HG03442 (cell line): ENCODE results near the gene FAM216B.
"Not testable (repeated sequence)": the region's sequence is repeated elsewhere in the genome, so short reads cannot be mapped to it uniquely, and the experiment has no call there.

ENCODE experiments used
- ATAC-seq: cut with Tn5 transposase; IDR thresholded peaks from one replicate; pipeline ENCODE4 v1.9.1; 2021; ENCODE audit warnings: mild to moderate bottlenecking, moderate library complexity; ENCODE audit not compliant: unreplicated experiment

FAM216B gene

DNA sequence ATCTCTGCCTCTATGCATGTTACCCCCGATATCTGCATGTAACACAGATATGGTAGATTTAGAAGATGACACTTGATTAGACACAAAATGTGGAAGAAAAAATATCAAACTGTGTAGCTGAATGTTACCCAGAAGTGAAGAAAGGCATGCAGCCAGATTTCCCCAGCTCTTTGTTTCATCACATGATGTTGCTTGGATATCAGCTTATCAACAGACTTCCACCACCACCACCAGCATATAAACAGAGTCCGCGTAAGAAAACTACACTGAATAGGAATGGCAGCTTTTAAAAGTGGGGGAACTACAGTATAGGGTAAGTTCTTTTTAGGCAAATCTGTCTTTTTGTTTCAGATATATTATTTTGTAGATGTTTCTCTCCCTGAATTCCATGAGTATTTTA, at the start of gene FAM216B:
Gene FAM216B, plus strand, starts transcription at position 233 of the 400 bp plus-strand sequence. CDS start 2,484 bp downstream, outside the sequence.
- ATAC-seq = no peak

DNA sequence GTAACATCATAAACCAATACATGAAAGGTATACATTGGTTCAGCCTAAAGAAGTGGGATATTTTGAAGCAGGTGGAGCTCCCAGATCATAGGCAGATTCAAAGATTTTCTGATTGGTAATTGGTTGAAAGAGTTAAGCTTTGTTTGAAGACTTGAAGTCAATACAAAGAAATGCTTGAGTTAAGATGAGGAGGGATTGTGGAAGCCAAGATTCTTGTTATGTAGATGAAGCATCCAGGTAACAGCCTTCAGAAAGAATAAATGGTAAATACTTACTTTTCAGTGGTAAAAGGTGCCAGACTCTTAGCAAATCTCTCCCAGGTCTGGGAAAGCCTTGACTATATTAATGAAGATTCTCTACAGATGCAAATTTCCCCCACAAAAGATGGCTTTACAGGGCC, 49.3 kb upstream of the FAM216B start:
- ATAC-seq = no peak

DNA sequence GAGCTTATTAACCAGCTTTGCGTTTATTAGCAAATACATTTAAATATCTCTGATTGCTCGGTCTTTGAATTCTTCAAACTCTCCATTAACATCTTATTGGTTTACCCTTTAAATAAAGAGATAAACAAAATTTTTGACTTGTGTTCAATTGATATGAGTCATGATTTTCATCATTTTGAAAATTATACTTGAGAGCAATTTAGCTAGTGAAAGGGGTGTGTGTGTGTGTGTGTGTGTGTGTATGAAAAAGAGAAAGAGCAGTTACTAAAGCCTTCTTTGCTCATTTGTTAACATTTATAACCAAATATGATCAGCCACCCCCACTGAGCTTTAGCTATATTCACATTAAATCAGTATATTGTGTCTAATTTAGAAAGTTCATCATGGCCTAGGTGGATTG, 48.3 kb upstream of the FAM216B start:
- no peak for ATAC-seq

DNA sequence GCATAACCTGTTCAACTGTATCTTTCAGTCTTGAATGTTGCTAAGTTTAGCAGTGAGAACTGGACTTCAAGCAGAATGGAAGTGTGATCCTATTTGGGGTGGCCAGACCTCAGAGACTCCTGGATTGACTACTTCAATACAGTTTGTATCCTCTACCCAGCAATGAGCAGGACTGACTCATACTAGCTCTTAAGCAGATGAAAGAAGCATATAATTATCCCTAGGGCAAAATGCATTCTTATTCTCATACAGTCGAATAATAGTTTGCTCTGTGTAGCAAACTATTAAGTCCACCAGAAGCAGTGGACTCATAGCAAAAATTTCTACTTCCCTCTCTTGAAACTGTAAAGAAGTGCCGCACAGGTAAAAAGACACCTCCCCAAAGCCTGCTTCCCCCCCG, 46.4 kb upstream of the FAM216B start:
- ATAC-seq = no peak

DNA sequence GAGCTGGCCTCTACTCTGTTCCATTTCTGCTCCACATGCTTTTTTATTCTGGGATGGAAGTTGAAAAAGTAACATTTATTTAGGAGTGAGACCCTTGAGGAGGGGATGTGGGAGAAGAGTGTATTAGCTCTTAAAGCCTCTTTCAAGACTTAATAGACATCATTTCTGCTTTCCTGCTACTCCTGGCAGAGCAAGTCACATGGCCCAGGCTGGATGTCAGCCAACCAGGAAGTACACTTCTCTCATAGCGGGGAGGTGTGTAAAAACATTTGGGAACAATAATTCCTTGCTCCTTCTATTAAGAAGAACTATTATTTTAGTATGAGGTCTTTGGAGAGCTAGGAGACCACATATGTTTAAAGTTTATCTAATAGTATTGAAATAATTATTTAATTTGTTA, 40.6 kb upstream of the FAM216B start:
- no peak for ATAC-seq

DNA sequence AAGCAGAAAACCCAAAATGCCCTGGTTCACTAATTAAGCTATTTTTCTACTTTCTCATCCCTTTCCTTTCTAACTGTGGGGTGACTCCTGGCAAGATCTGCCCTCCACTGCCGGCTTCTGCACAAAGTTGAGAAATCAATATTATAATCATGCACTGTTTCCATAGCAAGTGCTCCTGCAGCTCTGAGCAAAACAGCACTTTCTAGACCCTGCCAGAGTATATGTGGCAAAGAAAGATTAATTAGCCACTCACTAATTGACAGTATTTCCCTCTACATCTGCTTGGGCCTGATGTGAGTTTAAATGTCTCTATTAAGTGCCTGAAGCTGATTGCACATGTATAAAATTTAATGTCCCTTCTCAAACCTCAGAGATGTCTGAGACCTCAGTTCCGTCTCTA, 39.5 kb upstream of the FAM216B start:
- no peak for ATAC-seq

DNA sequence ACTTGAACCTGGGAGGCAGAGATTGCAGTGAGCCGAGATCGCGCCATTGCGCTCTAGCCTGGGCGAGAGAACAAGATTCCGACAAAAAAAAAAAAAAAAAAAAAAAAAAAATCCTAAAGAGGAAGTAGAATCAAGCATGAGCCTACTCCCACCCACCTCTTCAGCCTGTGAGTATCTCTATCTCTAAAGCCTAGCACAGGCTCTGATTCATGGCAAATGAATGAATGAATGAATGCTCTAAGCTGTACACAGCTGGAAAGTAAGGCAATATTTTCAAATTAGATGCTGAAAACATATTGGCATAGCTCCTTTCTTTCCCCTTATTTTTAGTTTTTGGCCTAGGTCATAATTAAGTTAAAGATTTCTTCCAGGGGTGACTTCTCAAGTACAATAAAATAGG, 35.7 kb upstream of the FAM216B start:
- ATAC-seq = no peak

DNA sequence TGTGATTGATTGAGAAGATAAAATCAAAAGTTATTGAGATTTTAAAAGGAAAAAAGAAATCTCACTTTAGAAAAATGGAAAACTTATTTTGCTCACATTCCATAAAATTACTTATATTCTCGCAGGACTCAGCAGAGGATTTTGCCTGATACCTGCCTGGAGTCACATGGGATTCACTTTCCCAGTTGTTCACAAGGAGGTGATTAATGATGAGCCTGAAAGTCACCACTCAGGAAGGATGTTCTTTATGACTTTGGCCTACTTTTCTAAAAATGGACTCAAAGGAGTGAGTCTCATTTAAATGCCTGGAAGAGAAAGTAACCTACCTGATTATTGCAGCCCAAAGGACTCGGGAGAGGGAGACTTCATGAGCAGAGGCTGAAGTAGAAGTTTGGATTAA, 34.5 kb upstream of the FAM216B start:
- ATAC-seq = no peak

DNA sequence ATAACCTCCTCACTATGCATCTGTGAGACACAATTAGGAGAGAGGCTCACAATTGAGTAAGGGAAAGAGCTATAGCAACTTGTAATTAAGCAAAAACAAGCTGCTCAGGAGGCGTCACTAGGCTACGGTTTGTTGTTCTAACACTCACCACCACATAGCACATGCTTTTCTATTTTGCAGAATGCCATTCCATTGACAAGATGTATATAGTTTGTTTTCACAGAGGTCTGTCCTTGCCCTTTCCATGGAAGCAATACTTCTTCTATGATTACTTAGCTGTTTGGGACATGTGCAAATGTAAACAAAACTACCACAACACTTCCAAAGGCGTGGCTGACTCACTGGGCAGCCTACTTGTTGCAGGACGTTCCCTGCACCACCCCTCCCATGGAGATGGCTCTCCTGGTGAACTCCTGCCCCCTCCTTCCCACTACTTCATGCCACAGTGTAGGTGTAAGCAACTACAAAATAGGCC, 33.9 kb upstream of the FAM216B start:
- ATAC-seq = no peak

DNA sequence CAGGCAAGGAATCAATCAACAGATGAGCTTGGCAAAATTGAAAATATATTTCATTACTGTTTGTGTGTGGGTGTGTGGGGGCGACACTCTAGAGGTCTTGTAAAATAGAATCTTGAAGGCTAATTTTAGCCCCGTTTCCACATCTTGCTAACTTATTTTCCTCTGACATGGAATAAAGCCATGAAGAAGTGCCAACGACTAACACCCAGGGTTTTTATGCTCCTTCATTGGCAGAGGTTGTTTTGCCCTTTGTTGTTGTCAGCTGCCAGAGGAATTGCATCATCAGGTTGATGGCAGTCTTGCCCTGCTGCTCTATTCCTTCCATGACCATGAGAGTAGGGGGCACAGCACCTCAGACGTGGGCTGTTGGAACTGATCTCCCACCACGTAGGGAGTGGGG, 30.6 kb upstream of the FAM216B start:
- no peak for ATAC-seq

DNA sequence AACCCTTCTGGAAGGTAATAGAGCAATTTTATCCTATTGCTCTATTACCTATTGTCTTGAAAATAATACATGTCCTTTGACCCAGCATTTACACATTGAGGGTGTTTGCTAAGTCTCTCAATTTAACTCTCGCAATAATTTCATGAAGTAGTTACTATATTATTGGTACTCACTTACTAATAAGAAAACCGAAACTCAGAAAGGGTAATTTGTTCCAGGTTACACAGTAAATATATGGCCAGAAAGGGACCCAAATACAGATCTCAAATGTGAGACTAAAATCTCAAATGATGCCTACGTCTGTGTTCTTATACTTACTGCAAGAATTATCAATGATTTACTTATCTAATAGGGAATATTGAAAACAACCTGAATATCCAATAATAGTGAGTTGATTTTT, 29.7 kb upstream of the FAM216B start:
- ATAC-seq = no peak

DNA sequence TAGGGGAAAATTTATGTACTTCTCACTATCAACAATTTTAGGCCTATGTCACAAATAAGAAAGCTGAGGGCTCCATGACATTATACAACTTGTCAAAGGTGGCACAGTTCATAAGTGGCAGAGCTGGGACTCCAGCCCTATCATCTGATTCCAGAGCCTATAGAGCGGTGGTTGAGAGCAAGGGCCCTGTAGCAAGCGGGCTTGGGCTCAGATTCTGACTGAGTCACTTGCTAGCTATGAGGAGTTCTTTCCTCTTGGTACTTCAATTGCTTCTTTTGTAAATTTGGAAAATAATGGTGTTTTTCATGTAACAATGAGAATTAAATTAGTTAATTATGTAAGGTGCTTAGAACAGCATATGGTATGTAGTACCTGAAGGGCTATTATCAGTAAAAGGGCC, 28.7 kb upstream of the FAM216B start:
- ATAC-seq = no peak

DNA sequence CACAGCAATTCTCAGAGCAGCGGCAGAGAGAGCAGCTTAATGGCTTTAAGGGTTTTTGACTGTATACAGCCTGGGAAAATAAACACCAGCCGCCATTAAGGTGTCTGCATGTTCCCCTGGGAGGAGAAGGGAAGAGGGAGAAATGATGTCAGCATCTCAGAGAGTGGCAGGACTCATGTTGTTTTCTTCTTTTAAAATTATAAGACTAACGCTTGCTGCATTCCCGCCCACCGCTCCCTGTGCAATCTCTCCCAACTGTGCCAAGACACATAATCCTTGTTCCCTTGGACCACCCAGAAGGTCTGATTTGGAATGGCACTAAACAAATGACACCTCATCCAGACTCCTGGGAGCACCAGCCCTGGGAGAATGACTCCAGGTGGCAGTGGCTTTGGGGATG, 27.7 kb upstream of the FAM216B start:
- ATAC-seq = no peak

DNA sequence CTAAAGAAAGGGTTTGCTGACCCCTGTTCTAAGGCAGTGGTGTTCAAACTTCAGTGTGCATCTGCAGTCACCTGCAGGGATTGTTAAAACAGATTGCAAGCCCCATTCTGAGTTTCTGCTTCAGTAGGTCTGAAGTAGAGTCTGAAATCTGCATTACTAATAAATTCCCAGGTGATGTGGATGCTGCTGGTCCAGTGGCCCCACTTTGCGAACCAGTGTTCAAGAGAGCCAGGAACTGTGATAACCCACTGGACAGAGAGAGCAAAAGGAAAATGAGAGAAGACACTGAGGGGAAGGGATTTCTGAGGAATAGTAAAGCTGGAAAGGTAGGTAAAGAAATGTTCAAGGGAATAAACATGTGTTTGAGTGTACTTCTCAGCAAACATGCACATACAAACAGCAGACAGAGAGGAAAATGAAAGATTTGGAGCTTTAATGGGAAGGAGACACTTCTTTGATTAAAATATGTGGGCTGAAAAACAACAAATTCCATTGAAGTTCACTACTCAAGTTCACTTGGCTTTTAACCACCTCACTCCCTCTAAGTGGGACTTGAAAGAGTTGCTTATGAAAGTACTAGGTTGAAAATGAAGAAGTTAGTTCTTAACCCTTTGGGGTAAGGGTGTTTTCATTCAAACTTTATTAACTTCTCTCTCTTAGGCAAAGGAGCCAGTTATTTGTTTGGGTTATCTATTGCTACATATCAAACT, 26.4 kb upstream of the FAM216B start:
- ATAC-seq = no peak

DNA sequence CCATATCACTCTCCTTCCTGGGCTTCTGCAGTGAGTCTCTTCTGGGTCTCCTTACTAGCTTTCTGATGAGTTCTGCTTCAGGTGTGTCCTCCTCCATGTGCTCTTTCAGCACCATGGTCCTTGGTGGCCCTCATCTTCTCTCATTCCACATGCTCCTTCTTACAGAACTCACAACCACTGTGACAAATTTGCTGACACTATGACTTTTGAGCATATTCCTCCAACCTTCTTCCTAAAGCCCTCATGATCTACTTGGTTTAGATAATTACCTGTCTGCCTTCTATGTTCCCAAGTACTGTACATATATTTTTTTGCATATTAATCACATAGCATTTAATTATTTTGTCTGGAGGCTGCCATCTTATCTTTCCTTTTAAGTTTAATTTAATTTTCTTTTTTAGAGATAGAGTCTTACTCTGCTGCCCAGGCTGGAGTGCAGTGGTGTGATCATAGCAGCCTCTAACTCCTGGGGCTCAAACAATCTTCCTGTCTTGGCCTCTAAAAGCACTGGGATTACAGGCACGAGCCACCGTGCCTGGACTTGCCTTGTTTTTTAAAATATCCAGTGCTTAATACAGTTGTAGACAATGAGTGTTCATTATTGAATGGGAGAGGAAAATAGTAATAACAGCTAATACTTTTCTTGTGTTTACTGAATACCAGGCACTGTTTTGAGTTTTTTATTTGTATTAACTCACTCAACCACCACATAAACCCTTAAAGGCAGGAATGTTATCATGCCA, 23.5 kb upstream of the FAM216B start:
- ATAC-seq = no peak

DNA sequence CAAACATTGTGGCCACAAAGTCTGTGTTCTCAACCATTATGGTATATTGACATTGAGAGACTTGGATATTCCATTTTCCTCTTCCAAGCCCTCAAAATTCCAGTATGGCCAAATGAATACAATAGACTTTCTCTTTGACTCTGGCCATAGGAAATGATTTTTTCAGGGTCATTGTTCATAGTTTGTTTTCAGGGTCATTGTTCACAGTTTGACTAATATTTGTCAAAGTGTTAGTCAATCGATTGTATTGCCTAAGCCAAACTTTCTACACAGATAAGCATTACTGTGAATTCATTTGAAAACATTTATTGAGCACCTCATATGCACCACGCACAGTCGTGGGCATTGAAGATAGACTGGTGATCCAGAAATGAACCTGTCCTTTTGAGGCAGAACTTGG, 22.9 kb upstream of the FAM216B start:
- no peak for ATAC-seq

DNA sequence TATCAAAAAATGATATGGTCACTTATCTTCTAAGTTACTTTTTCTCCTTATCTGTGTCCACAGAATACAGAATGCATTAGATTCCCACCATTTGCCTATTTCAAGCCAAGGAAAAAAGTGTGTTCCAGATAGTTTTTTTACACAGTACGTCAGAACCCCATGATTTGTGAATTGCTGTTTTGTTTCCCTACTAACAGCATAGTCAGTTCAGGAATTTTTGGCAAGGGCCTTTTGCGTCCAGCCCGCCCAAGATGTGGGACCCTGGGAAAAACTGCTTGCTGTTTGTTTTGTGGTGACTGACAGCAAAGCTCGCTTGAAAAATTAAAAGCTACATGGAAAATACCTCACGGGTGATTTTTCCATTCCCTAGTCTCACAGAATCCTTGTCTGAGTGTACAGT, 20.4 kb upstream of the FAM216B start:
- ATAC-seq = no peak

DNA sequence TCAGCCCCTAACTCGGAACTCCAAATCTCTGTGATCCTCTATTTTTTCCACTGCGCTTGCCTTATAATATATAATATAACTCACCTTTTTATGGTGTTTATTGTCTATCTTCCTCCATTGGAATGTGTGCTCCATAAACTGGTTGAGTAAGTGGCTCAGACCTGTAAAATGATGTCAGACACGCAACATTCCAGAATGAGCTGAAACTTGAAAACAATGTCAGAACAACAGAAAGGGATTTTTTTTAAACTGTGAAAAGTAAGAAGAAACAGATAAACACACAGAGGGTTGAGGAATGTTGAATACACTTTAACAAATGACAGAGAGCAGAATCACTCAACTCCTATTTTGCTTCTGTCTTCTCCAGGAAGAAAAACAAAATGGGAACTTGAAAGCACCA, 19.1 kb upstream of the FAM216B start:
- no peak for ATAC-seq

DNA sequence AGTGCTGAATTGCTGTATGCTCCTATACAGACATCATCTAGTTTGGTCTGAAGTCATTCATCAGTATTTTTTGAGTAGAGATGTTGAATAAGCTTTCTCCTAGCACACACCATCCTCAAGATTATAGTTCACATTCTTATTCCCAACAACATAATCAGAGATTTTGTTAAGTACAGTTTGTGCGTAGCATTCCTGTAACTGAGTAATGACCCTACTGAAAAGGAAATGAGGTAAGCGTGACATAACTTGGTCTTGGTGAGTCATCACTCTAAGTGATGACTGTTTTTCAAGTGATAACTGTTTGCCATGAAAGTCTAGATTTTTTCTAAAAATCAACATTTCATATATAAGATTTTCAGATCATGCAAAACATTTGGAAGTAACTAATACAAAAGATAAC, 18.5 kb upstream of the FAM216B start:
- ATAC-seq = no peak

DNA sequence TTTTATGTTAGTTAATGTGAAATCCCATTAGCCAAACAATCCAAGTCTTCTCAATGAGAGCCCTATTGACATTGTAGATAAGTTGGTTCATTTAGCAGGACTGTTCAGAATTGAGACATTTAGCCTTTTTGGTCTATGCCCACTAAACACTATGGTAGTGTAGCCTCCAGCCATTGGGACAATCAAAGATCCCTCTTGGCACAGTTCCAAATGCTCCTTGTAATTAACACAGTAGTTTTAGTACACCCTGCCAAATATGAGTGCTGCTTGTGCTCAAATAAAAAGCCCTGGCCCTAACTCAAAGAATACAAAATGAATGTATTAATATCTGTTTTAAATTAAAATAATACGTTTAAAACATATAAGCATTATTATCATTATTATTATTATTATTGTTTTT, 15.4 kb upstream of the FAM216B start:
- ATAC-seq = no peak

DNA sequence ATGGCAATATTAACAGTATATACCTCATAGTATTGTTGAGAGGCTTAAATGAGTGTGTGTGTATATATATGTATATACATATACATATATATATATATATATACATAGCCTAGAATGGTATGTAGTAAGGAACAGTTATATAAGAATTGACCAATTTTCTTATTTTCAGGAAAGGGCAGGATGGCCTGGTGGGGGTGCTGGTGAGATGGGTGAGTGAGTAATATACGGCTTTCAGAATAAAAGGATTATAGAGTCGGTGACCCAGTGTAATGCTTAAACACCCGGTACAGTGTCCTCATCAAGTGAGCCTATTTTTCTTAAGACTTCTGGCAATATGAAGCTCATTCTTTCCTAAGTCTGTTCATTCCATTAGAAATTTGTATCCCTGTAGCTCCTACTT, 11.7 kb upstream of the FAM216B start:
- ATAC-seq = no peak

DNA sequence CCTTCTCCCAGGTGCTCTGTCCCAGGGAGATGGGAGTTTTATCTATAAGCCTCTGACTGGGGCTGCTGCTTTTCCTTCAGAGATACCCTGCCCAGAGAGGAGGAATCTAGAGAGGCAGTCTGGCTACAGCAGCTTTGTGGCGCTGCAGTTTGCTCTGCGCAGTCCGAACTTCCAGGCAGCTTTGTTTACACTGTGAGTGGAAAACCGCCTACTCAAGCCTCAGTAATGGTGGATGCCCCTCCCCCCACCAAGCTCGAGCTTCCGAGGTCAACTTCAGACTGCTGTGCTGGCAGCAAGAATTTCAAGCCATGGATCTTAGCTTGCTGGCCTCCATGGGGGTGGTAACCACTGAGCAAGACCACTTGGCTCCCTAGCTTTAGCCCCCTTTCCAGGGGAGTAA, 4.8 kb upstream of the FAM216B start:
- ATAC-seq = not testable (repeated sequence)

DNA sequence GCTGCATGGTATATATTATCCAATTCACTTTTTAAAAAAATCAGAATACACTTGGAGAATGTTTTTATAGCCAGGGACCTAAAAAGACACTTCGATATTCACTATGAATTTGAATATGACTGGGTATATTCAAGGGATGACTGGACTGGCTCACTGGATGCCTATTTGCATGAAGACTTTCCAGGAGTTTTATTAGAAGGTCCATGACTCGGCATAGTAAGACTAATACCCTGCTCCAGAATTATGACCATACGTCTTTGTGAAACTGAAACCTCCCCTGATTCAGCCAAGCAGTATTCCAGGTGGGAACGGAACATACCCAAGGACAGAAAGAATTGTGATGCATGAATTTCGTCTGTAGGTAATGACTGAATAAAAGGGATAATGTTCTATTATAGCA, 3.9 kb upstream of the FAM216B start:
- ATAC-seq = no peak
